GM13977 (cell line): ENCODE results near the gene ARHGAP24.

Source experiments
- DNase-seq: peaks from one replicate; pipeline ENCODE4 v3.0.0; 2012; ENCODE audit warnings: low spot score
- in situ Hi-C: fragments of 300-500 bp; cut with MboI; formaldehyde crosslinking; loops from one replicate; pipeline ENCODE4 v1.12.0; 2022; ENCODE audit warnings: low sequenced_read_pairs, low pct_unique_long_range_greater_than_20kb, mixed read lengths, inconsistent platforms; ENCODE audit not compliant: unreplicated experiment
- TF ChIP-seq, protein P1 (sequence below): IDR thresholded peaks from 2 replicates; pipeline ENCODE4 v1.5.1; 2012; ENCODE audit warnings: mild to moderate bottlenecking, control low read depth; ENCODE audit not compliant: insufficient read depth; ENCODE audit errors: extremely low read depth, missing control alignments

ARHGAP24 gene

DNA sequence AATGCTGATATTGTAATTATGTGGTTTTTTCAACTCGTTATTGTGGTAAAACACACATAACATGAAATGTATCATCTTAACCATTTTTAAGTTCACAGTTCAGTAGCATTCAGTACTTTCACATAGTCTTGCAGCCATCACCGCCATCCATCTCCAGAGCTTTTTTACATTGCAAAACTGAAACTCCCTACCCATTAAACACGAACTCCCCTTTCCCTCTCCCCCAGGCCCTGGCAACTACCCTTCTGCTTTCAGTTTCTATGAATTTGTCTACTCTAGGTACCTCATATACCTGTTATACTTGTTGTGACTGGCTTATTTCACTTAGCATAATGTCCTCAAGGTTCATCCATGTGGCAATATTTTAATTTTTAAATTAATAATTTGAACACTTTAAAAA is 504.3 kb downstream of the ARHGAP24 start:
- no peak for DNase-seq
- TF ChIP-seq, protein P1, sequence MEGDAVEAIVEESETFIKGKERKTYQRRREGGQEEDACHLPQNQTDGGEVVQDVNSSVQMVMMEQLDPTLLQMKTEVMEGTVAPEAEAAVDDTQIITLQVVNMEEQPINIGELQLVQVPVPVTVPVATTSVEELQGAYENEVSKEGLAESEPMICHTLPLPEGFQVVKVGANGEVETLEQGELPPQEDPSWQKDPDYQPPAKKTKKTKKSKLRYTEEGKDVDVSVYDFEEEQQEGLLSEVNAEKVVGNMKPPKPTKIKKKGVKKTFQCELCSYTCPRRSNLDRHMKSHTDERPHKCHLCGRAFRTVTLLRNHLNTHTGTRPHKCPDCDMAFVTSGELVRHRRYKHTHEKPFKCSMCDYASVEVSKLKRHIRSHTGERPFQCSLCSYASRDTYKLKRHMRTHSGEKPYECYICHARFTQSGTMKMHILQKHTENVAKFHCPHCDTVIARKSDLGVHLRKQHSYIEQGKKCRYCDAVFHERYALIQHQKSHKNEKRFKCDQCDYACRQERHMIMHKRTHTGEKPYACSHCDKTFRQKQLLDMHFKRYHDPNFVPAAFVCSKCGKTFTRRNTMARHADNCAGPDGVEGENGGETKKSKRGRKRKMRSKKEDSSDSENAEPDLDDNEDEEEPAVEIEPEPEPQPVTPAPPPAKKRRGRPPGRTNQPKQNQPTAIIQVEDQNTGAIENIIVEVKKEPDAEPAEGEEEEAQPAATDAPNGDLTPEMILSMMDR = no peak
- in situ Hi-C loops = no loop called here

DNA sequence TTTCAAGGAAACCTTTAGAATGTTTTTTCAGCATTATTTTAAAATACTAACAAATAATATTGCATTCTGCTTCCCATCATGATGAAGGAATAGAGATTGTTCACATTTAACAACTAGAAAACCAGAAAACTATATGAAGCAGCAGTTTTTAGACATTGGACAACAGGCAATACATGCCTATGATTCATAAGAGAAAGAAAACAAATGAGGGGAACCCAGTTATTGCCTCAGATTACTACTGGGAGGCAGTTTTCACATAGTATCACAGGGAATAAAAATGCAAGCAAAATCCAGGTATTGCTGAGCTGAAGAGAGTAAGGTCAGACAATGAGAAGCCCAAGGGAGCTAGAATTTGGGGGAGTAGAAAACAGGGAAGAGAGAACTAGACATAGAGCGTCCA is 511.3 kb downstream of the ARHGAP24 start:
- TF ChIP-seq, protein P1 = no peak
- in situ Hi-C loops = no loop called here
- no peak for DNase-seq

GRCh38 chr4:85993641-85994040 is 518.7 kb downstream of the ARHGAP24 start:
- in situ Hi-C loops = no loop called here
- TF ChIP-seq, protein P1 = no peak
- no peak for DNase-seq

- TF ChIP-seq, protein P1 = no peak
- in situ Hi-C loops = no loop called here
- DNase-seq = no peak
Observed at GRCh38 chr4:85994576-85994975, 519.6 kb downstream of the ARHGAP24 start.

DNA sequence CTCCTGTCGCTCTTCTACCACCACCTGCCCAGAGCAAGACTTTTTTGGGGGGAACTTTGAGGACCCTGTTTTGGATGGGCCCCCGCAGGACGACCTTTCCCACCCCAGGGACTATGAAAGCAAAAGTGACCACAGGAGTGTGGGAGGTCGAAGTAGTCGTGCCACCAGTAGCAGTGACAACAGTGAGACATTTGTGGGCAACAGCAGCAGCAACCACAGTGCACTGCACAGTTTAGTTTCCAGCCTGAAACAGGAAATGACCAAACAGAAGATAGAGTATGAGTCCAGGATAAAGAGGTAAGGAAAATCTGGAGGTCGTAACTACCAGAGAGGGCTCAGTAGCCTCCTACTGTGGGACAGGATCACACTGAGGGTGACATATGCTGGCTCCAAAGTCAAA is 520.4 kb downstream of the ARHGAP24 start:
- no peak for DNase-seq
- in situ Hi-C loops = no loop called here
- TF ChIP-seq, protein P1 = no peak

- in situ Hi-C loops = no loop called here
- TF ChIP-seq, protein P1 = no peak
Observed at GRCh38 chr4:86001591-86001990, 526.6 kb downstream of the ARHGAP24 start.

DNA sequence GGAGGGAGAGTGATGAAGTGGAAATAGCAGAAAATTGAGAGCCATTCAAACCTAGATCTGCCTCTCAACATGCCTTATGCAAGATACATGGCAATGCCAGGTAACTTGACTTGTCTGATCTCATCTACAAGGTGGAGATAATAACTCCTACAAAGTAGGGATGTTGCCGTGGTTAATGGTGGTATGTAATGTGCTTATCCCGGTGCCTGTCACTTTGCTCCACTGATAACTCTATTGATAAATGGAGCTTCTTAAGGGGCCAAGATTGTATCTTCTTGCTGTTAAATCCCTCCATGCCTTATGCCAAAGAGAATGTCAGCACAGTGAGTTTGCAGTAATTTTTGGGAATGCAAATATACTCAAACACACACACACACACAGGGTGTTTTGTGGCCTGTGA is 529.1 kb downstream of the ARHGAP24 start:
- TF ChIP-seq, protein P1 = no peak
- in situ Hi-C loops = no loop called here
- no peak for DNase-seq

More at GRCh38 chr4:86001591-86001990, 526.6 kb downstream of the ARHGAP24 start:
- DNase-seq = no peak
